K562 (cell line): ENCODE measurements around the gene CSAD. TPM values are rescaled to one million over a fixed set of nuclear protein-coding genes. Genes with fewer than 3 reads are reported as not detected.
A peak's percentile ranks its signal among the peaks of the same experiment; 100 is the strongest.

ENCODE experiments used
- ELF2 ChIP-seq: fragments of 250-450 bp; sonication (Bioruptor Pico); IDR thresholded peaks from 2 replicates; pipeline ENCODE4 v1.5.0; 2021; ENCODE audit warnings: mild to moderate bottlenecking
- EP300 ChIP-seq: IDR thresholded peaks from 2 replicates; pipeline ENCODE4 v1.6.1; 2012; ENCODE audit warnings: low read length, improper control_type of control experiment
- ESRRB ChIP-seq: fragments of 250-450 bp; sonication (Bioruptor Pico); IDR thresholded peaks from 2 replicates; pipeline ENCODE4 v1.5.0; 2020; ENCODE audit warnings: mild to moderate bottlenecking, moderate library complexity, borderline replicate concordance
- MAZ ChIP-seq, 2 experiments: fragments of 450-650 bp in 1 of 2; sonication (generic) in 1 of 2; formaldehyde crosslinking; IDR thresholded peaks in 1 of 2; conservative IDR thresholded peaks in 1 of 2; 2 replicates each; pipeline versions ENCODE4 v1.4.0 to v1.5.0; 2020; ENCODE audit warnings: mild to moderate bottlenecking in 1 of 2, missing genetic modification reagents in 1 of 2
- MGA ChIP-seq: fragments of 450-650 bp; IDR thresholded peaks from 2 replicates; pipeline ENCODE4 v1.6.1; 2016; ENCODE audit warnings: mild to moderate bottlenecking, moderate library complexity
- NBN ChIP-seq: fragments of 450-650 bp; IDR thresholded peaks from 2 replicates; pipeline ENCODE4 v1.6.1; 2016; ENCODE audit warnings: low read depth, mild to moderate bottlenecking
- TRIM24 ChIP-seq, 2 experiments: fragments of 450-650 bp; IDR thresholded peaks; 2 replicates each; pipeline ENCODE4 v1.6.1; 2016
- ZFP91 ChIP-seq: sonication (generic); formaldehyde crosslinking; IDR thresholded peaks from 2 replicates; pipeline ENCODE4 v1.8.0; 2022; ENCODE audit warnings: mild to moderate bottlenecking, missing genetic modification reagents
- polyA plus RNA-seq, 8 experiments: library from polyadenylated mRNA; depleted of rRNA in 4 of 8; stranded (reverse) in 5 of 8; unstranded in 3 of 8; fragments of >200 nt; fragmentation: Nextera tagmentation in 2 of 8; fragmentation: Illumina TruSeq in 1 of 8; extraction: Ambion mirVana in 2 of 8; extraction: Trizol in 1 of 8; gene quantifications; 2 replicates each; pipeline versions ENCODE4 v1.2.1 to v1.2.3, GENCODE V29; 2011 to 2014; ENCODE audit warnings: inconsistent platforms in 1 of 8, missing spikeins in 1 of 8
- total RNA-seq, 7 experiments: library from RNA; depleted of rRNA in 6 of 7; stranded (reverse); fragments of >200 nt in 6 of 7; fragmentation: Illumina TruSeq in 2 of 7; extraction: Trizol in 2 of 7; gene quantifications; 2 replicates each; pipeline versions ENCODE4 v1.2.1 to v1.2.3, GENCODE V29; 2011 to 2021; ENCODE audit warnings: low replicate concordance in 1 of 7

The CSAD gene
- total and polyA plus RNA-seq, 9 of the 15 experiments (the other 6 are each of a cell fraction or from before 2014, with no cell fraction given) = 1.8 to 19.6 (median 8.1) TPM

GRCh38 chr12:53159195-53159839, 21.4 kb downstream of the CSAD start (continued):
- peak; percentile 87 for TF ChIP-seq MGA
- peak; percentile 56; the same call in 1 of the 2 replicates for TF ChIP-seq EP300
- no peak for TF ChIP-seq ESRRB (CRISPR knock-in tag)
- TF ChIP-seq ZFP91 (CRISPR knock-in tag) = peak; percentile 55; the same call in 1 of the 2 replicates
- 0 out of 2 replicates have a peak, but pooled peaks have one; percentile 71 for TF ChIP-seq NBN
- peak in 1 of 2 experiments; percentile 41; a peak in 2 of 4 replicates for TF ChIP-seq TRIM24 (IDR thresholded peaks at IDR 0.05)
- TF ChIP-seq MAZ (CRISPR knock-in tag; conservative IDR thresholded peaks at IDR 0.05 in 1 of 2, IDR thresholded peaks at IDR 0.05 in 1 of 2) = peak; percentile 38 to 85; a peak in 2 of 4 replicates
- no peak for TF ChIP-seq ELF2 (CRISPR knock-in tag)
